H1 (cell line): ENCODE results near the gene TRAF4.
"Not testable (repeated sequence)": the region's sequence is repeated elsewhere in the genome, so short reads cannot be mapped to it uniquely, and the experiment has no call there.

Experiments used
- GTF2F1 ChIP-seq: IDR thresholded peaks from 2 replicates; pipeline ENCODE4 v1.6.1; 2012; ENCODE audit warnings: low read depth, low read length, improper control_type of control experiment, borderline replicate concordance
- POLR2A ChIP-seq, 2 experiments: IDR thresholded peaks; 1 replicate in 1 of 2; 2 replicates in 1 of 2; pipeline ENCODE4 v1.6.1; 2011; ENCODE audit warnings: low read depth in 2 of 2, low read length in 2 of 2, mild to moderate bottlenecking in 2 of 2; ENCODE audit errors: control extremely low read depth in 1 of 2
- POLR2AphosphoS5 ChIP-seq: IDR thresholded peaks from 2 replicates; pipeline ENCODE4 v1.6.1; 2011; ENCODE audit warnings: low read depth, low read length

DNA sequence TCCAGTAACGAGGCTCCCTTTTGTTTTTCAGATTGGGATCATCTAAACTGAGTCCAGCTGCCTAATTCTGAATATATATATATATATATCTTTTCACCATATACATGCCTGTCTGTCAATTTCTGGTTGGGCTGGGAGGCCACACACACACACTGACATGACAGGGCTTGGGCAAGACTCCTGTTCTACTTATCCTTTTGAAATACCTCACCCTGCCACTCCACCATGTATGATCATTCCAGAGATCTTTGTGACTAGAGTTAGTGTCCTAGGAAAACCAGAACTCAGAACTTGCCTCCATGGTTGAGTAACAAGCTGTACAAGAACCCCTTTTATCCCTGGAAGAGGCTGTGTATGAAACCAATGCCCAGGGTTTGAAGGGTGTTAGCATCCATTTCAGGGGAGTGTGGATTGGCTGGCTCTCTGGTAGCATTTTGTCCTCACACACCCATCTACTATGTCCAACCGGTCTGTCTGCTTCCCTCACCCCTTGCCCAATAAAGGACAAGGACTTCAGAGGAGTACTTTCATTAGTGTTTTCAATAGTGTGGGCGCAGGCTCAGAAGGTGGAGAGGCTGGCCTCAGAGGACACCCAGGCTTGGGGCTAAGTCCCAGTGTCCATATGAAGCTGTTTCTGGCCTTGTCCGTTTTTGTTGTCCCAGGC is 19.8 kb upstream of the TRAF4 start:
- TF ChIP-seq POLR2A (IDR thresholded peaks at IDR 0.05; ENCODE audit: control extremely low read depth in 1 of 2, low read depth in 2 of 2, low read length in 2 of 2); POLR2AphosphoS5; GTF2F1: not testable (repeated sequence)
